ENCODE results near the gene PHF21A.

DNA sequence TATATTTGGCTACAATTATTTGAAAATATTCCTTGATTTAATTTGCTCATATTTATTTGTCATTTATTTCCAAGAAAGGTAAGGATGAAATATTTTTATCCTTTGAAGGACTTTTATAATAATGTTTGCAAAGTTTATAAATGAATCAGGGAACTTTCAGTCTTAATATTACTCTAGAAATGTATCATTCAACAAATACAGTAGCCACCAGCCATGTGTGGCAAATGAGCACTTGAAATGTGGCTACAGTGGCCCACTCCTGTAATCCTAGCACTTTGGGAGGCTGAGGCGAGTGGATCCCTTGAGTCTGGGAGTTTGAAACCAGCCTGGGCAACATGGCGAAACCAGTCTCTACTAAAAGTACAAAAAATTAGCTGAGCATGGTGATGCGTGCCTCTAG, 20.3 kb upstream of the PHF21A start:
- TF ChIP-seq, protein P1, sequence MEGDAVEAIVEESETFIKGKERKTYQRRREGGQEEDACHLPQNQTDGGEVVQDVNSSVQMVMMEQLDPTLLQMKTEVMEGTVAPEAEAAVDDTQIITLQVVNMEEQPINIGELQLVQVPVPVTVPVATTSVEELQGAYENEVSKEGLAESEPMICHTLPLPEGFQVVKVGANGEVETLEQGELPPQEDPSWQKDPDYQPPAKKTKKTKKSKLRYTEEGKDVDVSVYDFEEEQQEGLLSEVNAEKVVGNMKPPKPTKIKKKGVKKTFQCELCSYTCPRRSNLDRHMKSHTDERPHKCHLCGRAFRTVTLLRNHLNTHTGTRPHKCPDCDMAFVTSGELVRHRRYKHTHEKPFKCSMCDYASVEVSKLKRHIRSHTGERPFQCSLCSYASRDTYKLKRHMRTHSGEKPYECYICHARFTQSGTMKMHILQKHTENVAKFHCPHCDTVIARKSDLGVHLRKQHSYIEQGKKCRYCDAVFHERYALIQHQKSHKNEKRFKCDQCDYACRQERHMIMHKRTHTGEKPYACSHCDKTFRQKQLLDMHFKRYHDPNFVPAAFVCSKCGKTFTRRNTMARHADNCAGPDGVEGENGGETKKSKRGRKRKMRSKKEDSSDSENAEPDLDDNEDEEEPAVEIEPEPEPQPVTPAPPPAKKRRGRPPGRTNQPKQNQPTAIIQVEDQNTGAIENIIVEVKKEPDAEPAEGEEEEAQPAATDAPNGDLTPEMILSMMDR (IDR thresholded peaks at IDR 0.05; ENCODE audit: borderline replicate concordance, extremely low read depth, low read length, poor library complexity, severe bottlenecking), result no peak
- no peak for TF ChIP-seq EZH2 (IDR thresholded peaks at IDR 0.05; ENCODE audit: borderline replicate concordance, low read depth, low read length, severe bottlenecking)

All from DND-41 (cell line).